ENCODE measurements around the gene MIGA2. TPM values are rescaled to one million over a fixed set of nuclear protein-coding genes. Genes with fewer than 3 reads are reported as not detected.

Gene MIGA2
- total RNA-seq, 1 experiment from 2014 or later, result 23.7 TPM

GRCh38 chr9:129078691-129079503 is 42.5 kb downstream of the MIGA2 start (continued):
- TF ChIP-seq CBX3 (IDR thresholded peaks at IDR 0.05; ENCODE audit: low read depth), result no peak
- TF ChIP-seq JUND (IDR thresholded peaks at IDR 0.05), result no peak

DNA sequence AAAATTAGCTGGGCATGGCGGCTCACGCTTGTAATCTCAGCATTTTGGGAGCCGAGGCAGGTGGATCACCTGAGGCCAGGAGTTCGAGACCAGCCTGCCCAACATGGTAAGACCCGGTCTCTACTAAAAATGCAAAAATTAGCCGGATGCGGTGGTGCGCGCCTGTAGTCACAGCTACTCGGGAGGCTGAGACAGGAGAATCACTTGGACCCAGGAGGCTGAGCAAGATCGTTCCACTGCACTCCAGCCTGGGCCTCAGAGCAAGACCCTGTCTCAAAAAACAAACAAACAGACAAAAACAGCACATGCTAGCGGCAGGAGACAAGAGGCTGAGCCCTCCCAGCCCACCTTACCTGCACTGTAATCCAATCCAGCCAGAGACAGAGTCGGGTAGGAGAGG is 43.4 kb downstream of the MIGA2 start:
- intact Hi-C loops (cut with micrococcal nuclease), result loop anchor here (2.0 kb wide), 1 partner anchor 51 kb away; the partner anchor contains the start of gene SH3GLB2
- ChIA-PET CTCF (no interaction called here), RAD21 (ENCODE audit: low non-redundant PET in 1 of 2, low total read pairs in 2 of 2, uncharacterized antibody in 2 of 2, unreplicated experiment in 2 of 2) (interaction anchor here in 1 of 2 experiments (1.0 kb wide), 1 partner anchor 60 kb away, joined by 4 read pairs; no protein-coding TSS in a partner anchor), POLR2A (no interaction called here)
- Histone ChIP-seq H3K9me2 (ENCODE audit: insufficient read depth) (no peaks in the 10 kb centered on the region), H3K27me3 (ENCODE audit: insufficient read depth, low read length) (no peaks in the 10 kb centered on the region), H3K4me1 (ENCODE audit: control insufficient read depth in 1 of 2, insufficient read depth in 2 of 2, low read length in 2 of 2) (peaks cover 11 to 17% of the 10 kb centered on the region in 2 experiments), H3K4me2 (ENCODE audit: low read length) (peak overlapping the region; percentile 65), H3K27ac (ENCODE audit: low read depth, low read length) (no peak overlapping the region), H3K9me3 (ENCODE audit: control insufficient read depth in 1 of 2, insufficient read depth in 1 of 2, low read depth in 1 of 2, low read length in 2 of 2) (no peaks in the 10 kb centered on the region), H3K4me3 (replicated peaks in 1 of 2; ENCODE audit: low read depth in 1 of 2, low read length in 2 of 2) (peak overlapping the region in 1 of 2 experiments; percentile 95; a peak in 2 of 4 replicates), H3K36me3 (ENCODE audit: control insufficient read depth in 1 of 2, insufficient read depth in 2 of 2, low read length in 2 of 2) (no peaks in the 10 kb centered on the region), H4K20me1 (ENCODE audit: insufficient read depth) (no peaks in the 10 kb centered on the region), H2AFZ (ENCODE audit: low read depth, low read length, poor library complexity, severe bottlenecking) (no peak overlapping the region), H3K79me2 (ENCODE audit: insufficient read depth, low read length) (peaks cover 31% of the 10 kb centered on the region), H3K9ac (ENCODE audit: low read length) (no peak overlapping the region)
- DNase-seq (ENCODE audit: low read depth, low spot score) (no peak), ATAC-seq (no peak)
- no TSS peak for BruUV-seq (replicated peaks)
- TF ChIP-seq CBX3 (IDR thresholded peaks at IDR 0.05; ENCODE audit: low read depth) (no peak), FOSL1 (IDR thresholded peaks at IDR 0.05; ENCODE audit: low read depth) (no peak), EGR1 (IDR thresholded peaks at IDR 0.05; ENCODE audit: low read depth) (no peak), JUND (IDR thresholded peaks at IDR 0.05) (no peak), ZBTB33 (IDR thresholded peaks at IDR 0.05; ENCODE audit: extremely low read depth, insufficient replicate concordance, low read length) (no peak), SRF (IDR thresholded peaks at IDR 0.05; ENCODE audit: low read depth) (no peak), ELF1 (IDR thresholded peaks at IDR 0.05; ENCODE audit: borderline replicate concordance, low read depth) (no peak), TCF7L2 (IDR thresholded peaks at IDR 0.05; ENCODE audit: borderline replicate concordance, extremely low read depth, insufficient read depth, insufficient read length) (no peak), CTCF (IDR thresholded peaks at IDR 0.05 in 2 of 3, conservative IDR thresholded peaks at IDR 0.05 in 1 of 3; ENCODE audit: borderline replicate concordance in 1 of 3, insufficient read depth in 1 of 3, low read depth in 2 of 3, low read length in 2 of 3) (no peak), YY1 (IDR thresholded peaks at IDR 0.05; ENCODE audit: extremely low read depth, insufficient replicate concordance, low read depth, low read length) (no peak), EZH2phosphoT487 (IDR thresholded peaks at IDR 0.05; ENCODE audit: borderline replicate concordance) (no peak), SP1 (IDR thresholded peaks at IDR 0.05; ENCODE audit: low read depth) (no peak), POLR2A (IDR thresholded peaks at IDR 0.05; ENCODE audit: borderline replicate concordance, extremely low read depth, insufficient read depth, insufficient read length) (no peak), POLR2AphosphoS5 (IDR thresholded peaks at IDR 0.05; ENCODE audit: low read depth, low read length) (no peak), EZH2 (IDR thresholded peaks at IDR 0.05) (no peak), RAD21 (IDR thresholded peaks at IDR 0.05; ENCODE audit: low read depth) (no peak), ZFX (IDR thresholded peaks at IDR 0.05) (no peak), ATF3 (IDR thresholded peaks at IDR 0.05) (no peak), ZNF274 (IDR thresholded peaks at IDR 0.05; ENCODE audit: low read depth, low read length) (no peak)
- TF ChIP-seq, protein P1, sequence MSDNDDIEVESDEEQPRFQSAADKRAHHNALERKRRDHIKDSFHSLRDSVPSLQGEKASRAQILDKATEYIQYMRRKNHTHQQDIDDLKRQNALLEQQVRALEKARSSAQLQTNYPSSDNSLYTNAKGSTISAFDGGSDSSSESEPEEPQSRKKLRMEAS (IDR thresholded peaks at IDR 0.05), result no peak
